HCEC 1CT (cell line): ENCODE data around the gene CHTF18.
"Not testable (repeated sequence)": the region's sequence is repeated elsewhere in the genome, so short reads cannot be mapped to it uniquely, and the experiment has no call there.

ENCODE experiments used
- DNase-seq: peaks from one replicate; pipeline ENCODE4 v3.0.0-alpha.2; 2017

CHTF18 gene

DNA sequence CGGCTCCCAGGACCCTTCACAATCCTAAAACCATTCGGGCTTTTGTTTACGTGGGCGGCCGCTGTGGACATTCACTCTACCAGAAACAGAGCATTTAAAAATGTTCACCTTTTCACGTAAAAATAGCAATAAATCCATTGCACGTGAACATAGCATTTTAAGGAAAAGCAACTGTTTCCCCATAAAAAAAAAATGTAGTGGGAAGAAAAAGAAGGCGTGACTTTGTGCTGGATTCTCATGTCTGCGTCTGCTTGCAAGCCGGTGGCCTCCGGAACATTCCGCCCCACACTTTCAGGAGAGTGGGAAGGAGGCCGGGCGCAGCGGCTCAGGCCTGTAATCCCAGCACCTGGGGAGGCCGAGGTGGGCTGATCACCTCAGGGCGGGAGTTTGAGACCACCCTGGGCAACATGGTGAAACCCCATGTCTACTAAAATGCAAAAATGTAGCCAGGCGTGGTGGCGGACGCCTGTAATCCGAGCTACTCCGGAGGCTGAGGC, 25.5 kb downstream of the CHTF18 start:
- no peak for DNase-seq

DNA sequence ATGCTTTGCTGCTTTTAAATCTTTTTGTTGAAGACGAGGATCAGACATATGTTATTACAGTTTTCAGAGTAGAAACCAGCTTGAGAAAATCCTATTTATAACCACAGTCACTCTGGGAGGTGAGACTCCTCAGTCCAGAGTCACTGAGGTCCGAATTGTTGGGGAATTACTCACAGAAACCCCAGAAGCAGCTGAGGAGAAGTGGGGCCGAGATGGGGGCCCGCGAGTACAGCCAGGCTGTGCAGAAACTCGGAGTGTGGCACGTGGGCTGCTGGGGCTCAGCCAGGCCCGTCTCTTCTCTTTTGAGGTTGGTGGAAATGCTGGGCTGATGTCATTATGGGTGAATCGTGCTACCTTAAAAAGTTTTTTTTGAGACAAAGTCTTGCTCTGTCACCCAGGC, 26.6 kb downstream of the CHTF18 start:
- DNase-seq, result peak; percentile 89

DNA sequence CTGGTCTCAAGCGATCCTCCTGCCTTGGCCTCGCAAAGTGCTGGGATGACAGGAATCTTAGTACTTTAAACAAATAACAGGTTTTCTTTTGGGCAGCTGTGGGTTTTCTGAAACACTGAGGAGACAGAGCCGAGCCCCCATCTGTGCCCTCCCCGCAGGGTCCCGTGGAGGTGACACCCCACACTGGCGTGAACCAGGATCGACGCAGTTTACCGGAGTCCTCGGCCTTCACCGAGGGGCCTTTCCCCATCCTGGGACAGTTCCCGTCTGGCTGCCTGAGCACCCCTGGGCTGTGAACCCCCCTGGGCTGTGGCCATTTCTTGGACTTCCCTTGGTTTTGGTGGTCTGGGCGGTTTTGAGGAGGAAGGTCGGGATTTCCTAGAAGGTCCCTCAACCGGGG, 27.4 kb downstream of the CHTF18 start:
- no peak for DNase-seq

DNA sequence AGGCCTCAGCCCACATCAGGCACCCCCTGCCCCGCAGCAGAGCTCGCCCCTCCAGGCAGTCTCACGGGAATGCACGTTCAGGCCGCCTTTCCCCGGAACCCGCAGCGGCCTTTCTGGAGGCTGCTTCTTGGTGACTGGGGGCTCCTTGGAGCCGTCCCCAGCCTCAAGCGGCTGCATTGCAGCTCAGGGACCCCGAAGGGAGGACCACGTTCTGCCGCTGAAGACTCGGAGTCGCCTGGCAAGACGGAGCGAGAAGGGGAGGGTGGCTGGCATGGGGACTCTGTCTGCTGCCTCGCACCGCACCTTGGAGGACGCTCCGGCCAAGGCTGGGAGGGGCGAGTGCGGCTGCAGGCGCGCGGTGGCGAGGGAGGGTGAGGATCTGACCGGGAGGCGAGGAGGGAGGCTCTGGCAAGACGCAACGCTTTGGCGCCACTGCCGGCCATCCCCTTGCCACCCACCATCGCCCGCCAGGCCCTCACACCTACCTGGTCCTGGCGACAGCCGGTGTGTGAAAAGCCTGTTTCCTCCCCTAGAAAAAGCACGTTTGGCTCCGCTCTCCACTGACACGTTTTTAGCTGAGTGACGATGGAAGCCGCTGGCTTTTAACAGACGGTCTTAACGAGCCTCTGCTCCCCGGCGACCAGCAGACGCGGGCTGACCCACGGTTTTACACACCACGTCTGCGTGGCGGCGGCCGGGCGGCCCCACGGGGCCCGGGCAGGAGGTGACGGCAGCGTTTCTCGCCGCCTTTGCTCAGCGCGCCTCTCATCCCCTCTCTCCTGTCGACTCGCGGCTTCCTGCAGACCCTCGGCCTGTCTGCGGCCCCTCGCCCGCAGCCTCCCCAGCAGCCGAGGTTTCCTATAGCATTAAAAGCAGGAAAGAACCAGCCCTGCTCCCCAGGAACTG, 28.8 kb downstream of the CHTF18 start:
- DNase-seq, result no peak

DNA sequence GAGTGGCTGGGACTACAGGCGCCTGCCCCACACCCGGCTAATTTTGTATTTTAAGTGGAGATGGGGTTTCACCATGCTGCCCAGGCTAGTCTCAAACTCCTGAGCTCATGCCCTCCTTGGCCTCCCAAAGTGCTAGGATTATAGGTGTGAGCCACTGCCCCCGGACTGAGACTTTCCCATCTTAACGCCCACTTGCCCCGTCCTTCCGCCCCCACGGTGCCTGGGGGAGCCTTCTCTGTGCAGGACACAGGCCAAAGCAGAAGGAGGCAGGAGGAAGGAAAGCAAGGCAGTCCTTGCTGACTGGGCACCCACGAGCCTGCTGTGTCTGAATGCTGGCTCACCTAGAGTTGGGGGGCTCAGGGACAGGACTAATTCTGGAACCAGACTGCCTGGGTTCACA, 29.7 kb downstream of the CHTF18 start:
- DNase-seq, result no peak

DNA sequence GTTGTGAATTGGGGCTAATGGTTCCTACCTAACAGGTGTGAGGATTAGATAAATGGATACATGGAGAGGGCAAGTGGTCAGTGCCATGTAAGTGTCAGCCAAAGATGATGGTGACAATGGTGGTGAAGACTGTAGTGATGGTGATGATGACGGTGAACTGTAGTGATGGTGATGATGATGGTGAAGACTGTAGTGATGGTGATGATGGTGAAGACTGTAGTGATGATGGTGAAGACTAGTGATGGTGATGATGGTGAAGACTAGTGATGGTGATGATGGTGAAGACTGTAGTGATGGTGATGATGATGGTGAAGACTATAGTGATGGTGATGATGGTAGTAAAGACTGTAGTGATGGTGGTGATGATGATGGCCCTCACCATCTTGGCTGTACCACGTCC, 30.2 kb downstream of the CHTF18 start:
- no peak for DNase-seq

DNA sequence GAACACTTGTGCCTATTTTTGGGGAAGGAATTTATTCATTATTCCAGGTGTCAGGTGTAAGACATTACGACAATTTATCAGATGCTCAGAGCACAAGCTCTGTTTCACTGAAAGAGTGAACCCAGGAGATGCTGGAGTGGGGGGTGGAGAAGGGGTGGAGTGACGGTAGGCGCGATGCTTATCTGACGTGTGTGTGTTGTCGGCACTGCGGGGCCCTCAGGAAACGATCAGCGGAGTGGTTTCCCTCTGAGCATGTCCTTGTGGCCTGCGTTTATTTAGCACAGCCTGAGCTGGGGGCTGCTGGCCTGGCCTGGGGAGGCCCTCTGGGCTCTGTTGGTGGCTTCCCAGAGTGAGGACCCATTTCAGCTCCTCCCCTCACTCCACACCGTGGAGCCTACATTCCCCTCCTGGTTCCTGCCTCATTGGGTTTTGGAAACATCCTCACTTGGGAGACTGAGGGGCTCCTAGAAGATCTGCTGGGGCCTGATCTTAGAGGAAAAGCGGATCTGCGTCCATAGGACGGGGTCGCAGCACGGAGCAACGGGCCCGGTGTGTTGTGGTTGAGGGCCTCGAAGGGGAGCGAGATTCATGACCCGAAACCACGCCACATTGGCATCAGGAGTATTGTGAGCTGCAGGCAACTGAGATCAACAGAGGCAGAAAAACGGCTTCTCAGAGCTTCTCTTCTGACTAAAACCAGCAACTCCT, 31.1 kb downstream of the CHTF18 start:
- no peak for DNase-seq

DNA sequence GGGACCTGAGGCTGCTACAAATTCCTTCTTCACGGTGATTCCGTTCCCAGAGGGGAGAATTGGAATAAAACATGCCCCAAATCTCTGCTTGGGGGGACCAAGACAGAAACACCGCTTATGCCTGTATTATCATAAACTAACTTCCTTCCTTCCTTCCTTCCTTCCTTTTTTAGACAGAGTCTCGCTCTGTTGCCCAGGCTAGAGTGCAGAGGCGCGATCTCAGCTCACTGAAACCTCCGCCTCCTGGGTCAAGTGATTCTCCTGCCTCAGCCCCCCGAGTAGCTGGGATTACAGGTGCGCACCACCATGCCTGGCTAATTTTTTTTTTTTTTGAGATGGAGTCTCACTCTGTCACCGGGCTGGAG, 31.6 kb downstream of the CHTF18 start:
- DNase-seq, result not testable (repeated sequence)

DNA sequence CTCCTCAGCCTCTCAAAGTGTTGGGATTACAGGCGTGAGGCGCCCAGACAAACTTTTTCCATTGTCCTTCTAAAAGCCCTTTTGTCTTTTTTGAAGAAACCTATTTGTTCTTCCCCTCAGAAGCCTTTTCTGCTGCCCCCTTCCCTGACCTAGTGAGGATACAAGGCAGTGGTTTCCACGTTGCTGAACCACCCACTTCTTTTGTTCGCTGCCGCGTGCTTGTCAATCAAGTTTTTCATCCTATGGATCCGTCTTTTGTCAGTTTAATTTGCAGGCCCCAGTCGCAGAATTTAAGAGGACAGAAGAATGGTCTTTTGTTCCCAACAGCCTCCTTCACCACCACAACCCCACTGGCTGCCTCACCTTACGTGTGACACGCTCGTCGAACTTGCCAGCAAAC, 32.3 kb downstream of the CHTF18 start:
- DNase-seq, result no peak

DNA sequence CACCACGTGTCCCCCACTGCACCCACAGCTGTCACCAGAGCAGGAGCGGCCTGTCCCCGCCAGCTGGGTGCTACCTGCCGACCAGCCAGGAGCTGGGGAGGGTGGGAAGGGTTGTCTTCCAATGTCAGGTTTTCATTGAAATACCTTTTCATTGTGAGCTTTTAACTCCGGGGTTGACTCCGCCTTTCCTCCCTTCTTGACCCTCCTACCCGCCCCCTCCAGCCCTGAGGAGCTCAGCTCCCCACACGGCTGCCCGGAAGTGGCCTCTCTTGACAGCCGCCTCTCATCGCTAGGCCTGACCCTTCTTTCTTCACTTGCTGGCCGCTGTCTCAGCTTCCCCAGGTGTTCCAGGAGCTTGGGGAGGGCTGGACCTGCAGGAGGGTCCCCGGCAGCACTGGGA, 33.3 kb downstream of the CHTF18 start:
- DNase-seq, result no peak

DNA sequence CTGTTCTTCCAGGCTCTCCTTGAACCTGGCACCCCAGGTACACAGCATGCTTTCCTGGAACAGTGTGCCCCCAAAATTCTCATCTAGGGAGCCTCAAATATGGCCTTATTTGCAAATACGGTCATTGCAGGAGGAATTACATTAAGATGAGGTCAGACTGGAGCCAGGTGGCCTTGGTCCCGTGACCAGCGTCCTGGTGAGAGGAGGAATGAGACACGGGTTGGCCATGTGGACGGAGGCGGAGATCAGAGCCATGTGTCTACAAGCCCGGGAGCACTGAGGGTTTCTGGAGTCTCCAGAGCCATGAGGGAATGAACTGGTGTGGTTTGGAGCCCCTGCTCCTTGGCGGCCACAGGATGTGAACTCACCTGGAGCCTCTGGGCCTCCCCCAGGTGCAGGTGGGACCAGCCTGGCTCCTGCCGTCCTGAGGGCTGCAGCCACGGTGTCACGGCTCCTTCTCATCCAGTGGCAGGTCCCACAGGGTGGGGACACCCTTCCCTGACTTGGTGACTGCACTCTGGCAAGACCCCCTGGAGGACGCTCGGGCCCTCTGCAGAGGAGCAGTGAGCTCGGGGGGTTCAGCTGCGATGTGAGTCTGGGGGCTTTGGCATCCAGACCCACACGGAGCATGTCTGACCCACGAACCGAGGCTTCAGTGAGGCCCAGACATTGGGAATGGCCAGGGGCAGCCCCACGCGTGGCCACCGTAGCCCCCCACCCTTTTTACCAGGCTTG, 33.9 kb downstream of the CHTF18 start:
- no peak for DNase-seq

DNA sequence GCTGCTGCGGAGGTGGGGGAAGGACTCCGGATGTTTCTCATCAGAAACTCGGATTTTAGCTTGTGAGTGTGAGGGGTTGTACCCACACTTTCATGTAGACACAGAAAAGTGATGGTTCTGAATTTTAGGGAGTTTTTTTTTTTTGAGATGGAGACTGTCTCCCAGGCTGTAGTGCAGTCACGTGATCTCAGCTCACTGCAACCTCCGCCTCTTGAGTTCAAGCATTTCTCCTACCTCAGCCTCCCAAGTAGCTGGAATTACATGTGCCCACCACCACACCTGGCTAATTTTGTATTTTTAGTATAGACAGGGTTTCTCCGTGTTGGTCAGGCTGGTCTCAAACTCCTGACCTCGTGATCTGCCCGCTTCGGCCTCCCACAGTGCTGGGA, 34.5 kb downstream of the CHTF18 start:
- no peak for DNase-seq

DNA sequence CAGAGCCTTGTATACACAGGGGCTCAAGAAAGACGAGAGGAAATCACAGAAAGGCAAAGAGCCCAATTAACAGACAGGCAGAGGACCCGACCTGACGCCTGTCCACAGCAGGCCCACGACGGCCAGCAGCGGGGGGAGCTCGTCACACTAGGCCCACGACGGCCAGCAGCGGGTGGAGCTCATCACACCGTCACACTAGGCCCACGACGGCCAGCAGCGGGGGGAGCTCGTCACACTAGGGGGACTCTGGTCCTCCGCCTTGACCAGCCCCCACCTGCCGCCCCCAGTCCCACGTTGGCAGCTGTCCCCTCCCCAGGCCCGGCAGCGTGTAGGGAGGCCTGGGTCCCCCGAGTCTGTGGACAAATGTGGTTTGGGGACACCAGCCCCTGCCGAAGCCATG, 35.8 kb downstream of the CHTF18 start:
- DNase-seq, result no peak

DNA sequence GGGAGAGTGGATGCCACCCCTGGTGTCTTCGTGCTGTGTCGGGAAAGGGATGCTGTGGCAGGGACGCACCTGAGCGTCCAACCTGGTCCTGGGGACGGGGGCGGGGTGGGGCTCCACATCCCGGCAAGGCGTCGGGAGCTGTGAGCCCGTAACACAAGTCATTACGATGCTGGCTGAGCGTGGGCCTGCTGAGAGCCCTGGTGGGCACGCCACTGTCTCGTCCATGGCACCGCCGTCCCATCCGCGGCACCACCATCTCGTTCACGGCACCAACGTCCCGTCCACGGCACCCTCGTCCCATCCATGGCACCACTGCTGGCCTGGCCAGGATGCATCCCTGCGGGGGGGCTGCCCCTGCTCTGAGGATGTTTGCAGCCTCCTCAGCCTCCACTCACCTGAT, 36.2 kb downstream of the CHTF18 start:
- DNase-seq, result no peak

DNA sequence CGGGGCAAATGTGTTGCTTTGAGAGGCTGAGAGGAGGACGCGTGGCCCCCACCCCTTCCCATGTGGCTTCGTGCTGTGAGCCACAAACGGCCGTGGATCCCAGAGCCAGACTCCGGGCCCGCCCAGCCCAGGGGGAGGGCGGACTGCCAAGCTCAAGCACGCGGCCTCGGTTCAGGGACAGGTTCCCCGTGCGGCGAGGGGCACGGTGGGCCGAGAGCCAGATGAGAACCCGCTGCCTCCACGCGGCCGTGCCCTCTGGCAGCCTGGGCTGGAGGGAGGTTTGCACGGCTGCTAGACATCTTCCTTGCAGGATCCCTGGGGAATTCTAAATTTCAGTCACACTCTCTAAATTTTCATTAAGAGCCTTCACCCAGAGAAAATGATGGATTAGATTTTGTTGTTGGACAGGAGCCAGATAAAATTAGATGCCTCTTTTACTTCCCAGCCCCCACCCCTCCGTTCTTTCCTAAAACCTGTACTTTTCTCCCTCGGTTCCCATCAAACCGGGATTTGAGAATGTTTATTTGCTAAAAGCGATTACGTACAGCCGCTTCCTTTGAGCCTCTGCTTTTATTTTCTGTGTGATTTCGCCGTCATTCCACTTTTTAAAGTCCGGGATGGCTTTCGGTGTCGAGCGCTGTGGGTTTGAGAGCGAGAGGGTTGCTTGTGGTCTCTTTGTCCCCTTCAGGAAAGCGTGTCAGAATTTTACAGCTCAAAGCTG, 37.1 kb downstream of the CHTF18 start:
- DNase-seq, result no peak

DNA sequence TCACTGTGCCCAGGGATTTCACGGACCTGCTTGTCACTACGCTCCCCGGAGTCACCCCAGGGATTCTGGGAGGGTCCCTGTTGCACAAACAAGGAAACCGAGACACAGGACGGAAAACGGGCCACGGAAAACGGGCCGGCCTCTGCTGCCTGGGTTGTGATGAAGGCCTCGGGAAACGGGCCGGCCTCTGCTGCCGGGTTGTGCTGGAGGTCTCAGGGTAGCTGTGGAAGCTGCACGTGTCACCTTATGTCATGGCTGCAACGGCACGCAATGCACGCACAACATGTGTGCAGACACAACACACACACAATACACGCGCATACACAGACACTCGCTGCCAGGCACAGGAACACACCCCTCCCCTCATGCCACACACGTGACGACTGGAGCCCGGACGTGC, 39.1 kb downstream of the CHTF18 start:
- DNase-seq, result no peak

DNA sequence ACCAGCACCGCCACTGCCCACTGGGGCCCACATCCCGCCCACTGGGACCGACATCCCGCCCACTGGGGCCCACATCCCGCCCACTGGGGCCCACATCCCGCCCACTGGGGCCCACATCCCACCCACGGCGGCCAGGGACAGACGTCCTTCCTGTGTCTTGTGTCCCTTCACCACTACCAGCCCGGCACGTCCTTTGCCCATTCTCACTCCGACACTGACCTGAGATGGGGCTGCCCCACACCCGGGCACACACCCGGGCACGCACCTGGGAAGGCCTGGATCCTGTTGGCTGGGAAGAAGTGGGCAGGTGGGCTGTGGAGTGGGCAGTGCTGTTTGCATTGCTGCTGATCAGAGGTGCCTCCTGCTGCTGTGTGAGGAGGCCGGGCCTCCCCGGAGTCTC, 40.5 kb downstream of the CHTF18 start:
- no peak for DNase-seq

DNA sequence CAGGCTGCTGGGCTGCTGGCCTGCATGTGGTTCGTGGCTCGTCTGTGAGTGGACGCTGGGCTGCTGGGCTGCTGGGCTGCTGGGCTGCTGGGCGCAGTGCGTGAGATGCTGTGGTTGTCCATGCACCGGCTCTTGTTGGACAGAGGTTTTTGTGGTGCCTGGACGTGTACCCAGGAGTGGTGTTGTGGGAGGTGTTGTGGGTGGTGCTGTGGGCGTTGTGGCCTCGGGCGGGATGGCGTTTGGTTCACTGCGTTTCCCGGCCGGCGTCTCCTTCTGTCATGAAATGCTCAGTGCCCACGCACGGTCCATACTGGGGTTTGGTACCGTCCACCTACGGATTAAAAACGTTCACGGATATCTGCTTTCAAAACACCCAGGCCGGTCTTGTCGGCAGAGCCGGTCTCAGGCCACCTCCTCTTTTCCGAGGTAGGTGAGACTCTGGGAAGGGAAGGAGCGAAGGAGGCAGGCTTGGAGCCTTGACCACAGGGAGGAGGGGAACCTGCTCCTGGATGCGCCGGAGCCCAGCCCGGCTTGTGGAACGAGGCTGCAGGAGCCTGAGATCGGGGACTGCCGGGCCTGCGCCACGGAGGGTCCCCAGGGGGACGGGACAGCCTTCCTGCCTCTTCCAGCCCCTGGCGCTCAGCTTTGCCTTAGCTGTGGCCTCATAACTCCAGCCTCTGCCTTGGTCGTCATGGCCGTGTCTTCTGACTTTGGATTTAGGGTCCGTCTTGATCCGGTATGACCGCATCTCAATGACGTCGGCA, 41.9 kb downstream of the CHTF18 start:
- DNase-seq, result no peak

DNA sequence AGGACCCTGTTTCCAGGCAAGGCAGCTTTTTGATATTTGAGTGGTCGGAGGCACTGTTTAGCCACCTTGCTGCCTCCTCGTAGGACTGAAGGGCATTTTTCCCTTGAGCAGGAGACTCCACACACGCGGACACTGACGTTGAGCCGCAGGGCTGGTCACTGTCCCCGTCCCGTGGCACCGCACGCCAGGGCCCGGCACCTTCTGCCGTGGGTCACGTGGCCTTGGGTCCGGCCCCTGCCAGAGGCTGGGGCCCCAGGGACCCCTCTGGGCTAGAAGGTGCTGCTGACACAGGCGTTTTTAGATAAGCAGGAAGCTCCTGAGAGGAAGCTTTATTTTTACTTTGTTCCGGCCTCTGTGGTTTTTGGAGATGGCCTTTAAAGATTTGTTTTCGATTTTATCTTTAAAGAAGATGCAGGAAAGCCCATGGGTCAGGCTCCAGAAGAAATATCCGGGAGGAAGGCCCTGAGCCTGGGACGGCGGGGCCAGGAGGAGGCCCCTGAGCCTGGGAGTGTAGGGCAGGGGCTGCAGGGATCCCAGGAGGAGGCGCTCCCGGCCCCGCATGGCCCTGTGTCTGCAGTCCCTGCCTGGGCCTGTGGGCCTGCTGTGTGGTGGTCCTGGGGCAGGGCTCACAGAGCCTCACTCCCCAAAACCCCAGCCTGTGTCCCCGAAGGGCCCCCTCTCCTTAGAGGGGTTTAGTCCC, 42.6 kb downstream of the CHTF18 start:
- DNase-seq, result no peak

DNA sequence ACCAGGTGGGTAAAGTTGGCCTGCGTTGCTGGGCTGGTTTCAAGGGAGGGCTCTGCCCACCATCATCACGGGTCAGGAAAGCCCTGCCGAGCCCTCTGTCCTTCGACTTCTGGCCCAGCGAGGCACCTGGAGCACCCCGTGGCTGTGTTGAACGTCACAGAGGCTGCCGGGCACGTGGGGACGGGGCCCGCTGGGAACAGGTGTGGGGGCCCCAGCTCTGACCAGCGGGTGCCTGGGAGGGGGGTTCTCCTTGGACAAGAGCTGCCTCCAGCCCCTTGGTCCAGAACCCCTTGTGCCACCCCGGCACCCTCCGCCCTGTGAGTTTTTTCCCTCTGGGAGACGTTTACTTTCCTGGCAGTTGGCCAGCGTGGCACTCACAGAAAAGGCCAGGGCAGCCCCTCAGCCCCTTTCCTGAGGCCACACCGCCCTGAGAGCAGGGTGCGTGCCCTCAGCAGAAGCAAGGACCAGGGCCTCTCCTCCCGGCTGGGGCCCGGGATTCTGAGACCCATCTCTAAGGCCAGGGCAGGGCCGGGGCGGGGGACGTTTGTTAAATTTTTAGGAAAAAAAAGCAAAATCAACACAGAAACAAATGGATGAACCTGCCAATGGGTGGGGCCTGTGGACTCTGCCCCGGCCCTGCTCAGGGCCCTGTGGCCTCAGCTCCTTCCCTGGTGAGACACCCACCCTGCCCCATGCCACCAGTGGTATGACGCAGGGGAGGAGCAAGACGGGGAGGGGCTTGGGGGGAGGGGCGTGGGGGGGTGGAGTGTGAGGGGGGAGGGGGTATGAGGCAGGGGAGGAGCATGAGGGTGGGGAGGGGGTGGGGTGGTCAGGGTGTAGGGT, 43.4 kb downstream of the CHTF18 start:
- DNase-seq, result no peak
